Pancreas (tissue), 10 donors: Measurements from ENCODE around the gene TRIM14. TPM values are rescaled to one million over a fixed set of nuclear protein-coding genes. Genes with fewer than 3 reads are reported as not detected.

ENCODE experiments used
- ATAC-seq, 4 donors: fragments of 200-7000 bp; cut with Tn5 transposase; one replicate each; pipeline versions ENCODE4 v1.8.0 to v1.9.1; 2020; ENCODE audit warnings: mild to moderate bottlenecking in 4 of 4, moderate library complexity in 4 of 4
- DNase-seq, 6 donors: peaks; one replicate each; pipeline ENCODE4 v3.0.0-alpha.2; 2020
- FAIRE-seq: peaks from 2 replicates; lab custom pipeline; 2012; peaks lifted over from hg19 to GRCh38; lab: Jason Lieb, UNC
- H3K27ac ChIP-seq, 4 donors: fragments of 200-600 bp; sonication (generic); 1 replicate in 3 of 4; 2 replicates in 1 of 4; pipeline versions ENCODE4 v1.5.0 to v1.8.0; 2020
- H3K27me3 ChIP-seq, 4 donors: fragments of 200-600 bp; one replicate each; pipeline ENCODE4 v1.8.0; 2021
- H3K36me3 ChIP-seq, 3 donors: fragments of 200-600 bp; sonication (generic) in 1 of 3; one replicate each; pipeline versions ENCODE4 v1.5.0 to v1.8.0; 2020 to 2021
- H3K4me1 ChIP-seq, 3 donors: fragments of 200-600 bp; one replicate each; pipeline ENCODE4 v1.8.0; 2021
- H3K4me3 ChIP-seq, 4 donors: fragments of 200-600 bp; sonication (generic) in 2 of 4; one replicate each; pipeline versions ENCODE4 v1.5.0 to v1.8.0; 2020 to 2021
- H3K9me3 ChIP-seq, 4 donors: fragments of 200-600 bp; one replicate each; pipeline ENCODE4 v1.8.0; 2021
- WGBS, 2 donors: extraction: QIAGEN DNeasy Blood & Tissue Kit; methylation state at CpG; one replicate each; pipeline ENCODE4 v1.1.7; 2013; 5-methylcytosine and 5-hydroxymethylcytosine counted together
- intact Hi-C, 3 donors: fragments of 100-400 bp; cut with DNase I; formaldehyde crosslinking; loops; one replicate each; pipeline versions ENCODE4 v1.11.1 to v1.14.2; 2022
- polyA plus RNA-seq, 2 donors: library from polyadenylated mRNA; stranded (reverse); fragments of 200-250 nt; gene quantifications; one replicate each; pipeline ENCODE4 v1.2.3, GENCODE V29; 2013
- total RNA-seq, 6 donors: library from RNA; stranded (reverse); fragmentation: NEBNext Ultra II Directional in 4 of 6; extraction: Animal tissue kit (Norgen Biotek cat#: 25700) in 4 of 6; gene quantifications; one replicate each; pipeline versions ENCODE4 v1.2.1 to v1.2.4, GENCODE V29; 2021 to 2023
- TF ChIP-seq, protein P1 (sequence below), 4 donors: fragments of 200-600 bp; sonication (generic) in 3 of 4; IDR thresholded peaks; one replicate each; pipeline versions ENCODE4 v1.5.0 to v1.8.0; 2021; ENCODE audit warnings: antibody characterized with exemption in 4 of 4
- donor health status: healthy with polysubstance abuse.
- donor health status: DM: no; HTN: no; CAD: no; lungs with moderate emphysema.
- donor health status: DM: no; HTN: no; CAD: no.
- donor health status: control.
- donor health status: control.
- donor health status: Bipolar disorder and iron deficiency.
- donor health status: DM: yes; HTN: yes; CAD: no.
- donor health status: DM: no; HTN: no; CAD: no.
- donor health status: DM: no; HTN: no; CAD: no.
- donor health status: DM: yes; HTN: yes; CAD: no.

TRIM14 gene
- total and polyA plus RNA-seq, 8 donors, result 1.2 to 10.4 (median 1.9) TPM

- Histone ChIP-seq H3K4me3 (no peak overlapping the region), H3K4me1 (no peaks in the 10 kb centered on the region), H3K9me3 (no peaks in the 10 kb centered on the region), H3K36me3 (no peaks in the 10 kb centered on the region), H3K27ac (peak overlapping the region in 1 of 4 donors; percentile 11), H3K27me3 (no peaks in the 10 kb centered on the region)
- TF ChIP-seq, protein P1, sequence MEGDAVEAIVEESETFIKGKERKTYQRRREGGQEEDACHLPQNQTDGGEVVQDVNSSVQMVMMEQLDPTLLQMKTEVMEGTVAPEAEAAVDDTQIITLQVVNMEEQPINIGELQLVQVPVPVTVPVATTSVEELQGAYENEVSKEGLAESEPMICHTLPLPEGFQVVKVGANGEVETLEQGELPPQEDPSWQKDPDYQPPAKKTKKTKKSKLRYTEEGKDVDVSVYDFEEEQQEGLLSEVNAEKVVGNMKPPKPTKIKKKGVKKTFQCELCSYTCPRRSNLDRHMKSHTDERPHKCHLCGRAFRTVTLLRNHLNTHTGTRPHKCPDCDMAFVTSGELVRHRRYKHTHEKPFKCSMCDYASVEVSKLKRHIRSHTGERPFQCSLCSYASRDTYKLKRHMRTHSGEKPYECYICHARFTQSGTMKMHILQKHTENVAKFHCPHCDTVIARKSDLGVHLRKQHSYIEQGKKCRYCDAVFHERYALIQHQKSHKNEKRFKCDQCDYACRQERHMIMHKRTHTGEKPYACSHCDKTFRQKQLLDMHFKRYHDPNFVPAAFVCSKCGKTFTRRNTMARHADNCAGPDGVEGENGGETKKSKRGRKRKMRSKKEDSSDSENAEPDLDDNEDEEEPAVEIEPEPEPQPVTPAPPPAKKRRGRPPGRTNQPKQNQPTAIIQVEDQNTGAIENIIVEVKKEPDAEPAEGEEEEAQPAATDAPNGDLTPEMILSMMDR (IDR thresholded peaks at IDR 0.05), result no peak
- WGBS, 2 donors, result 84 to 89% methylated on average over 3 of the region's 3 CpGs
- ATAC-seq, result no peak
- FAIRE-seq, result no peak
- DNase-seq, result peak in 2 of 6 donors; percentile 4 to 27
- intact Hi-C loops, result no loop called here
Observed at GRCh38 chr9:98109052-98109451, 10.0 kb downstream of the TRIM14 start.

DNA sequence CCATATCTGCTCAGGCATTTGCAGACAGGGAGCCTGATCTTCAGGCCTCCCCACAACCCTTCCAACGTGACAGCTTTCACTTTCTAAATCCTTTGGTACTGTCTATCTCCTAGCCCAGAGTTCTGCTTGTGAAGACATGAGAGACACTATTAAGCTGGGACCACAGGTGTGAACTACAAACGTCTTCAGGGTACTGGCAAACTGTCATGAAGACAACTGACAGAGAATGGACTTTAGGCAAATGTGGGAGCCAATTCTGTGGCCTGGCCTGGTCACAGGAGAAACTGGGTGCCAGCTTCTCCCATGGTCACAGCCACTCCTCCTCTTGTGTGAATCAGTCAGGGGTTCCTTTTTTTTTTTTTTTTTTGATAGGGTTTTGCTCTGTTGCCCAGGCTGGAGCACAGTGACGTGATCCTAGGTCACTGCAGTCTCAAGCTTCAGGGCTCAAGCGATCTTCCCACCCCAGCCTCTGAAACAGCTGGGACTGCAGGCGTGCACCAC, 10.4 kb downstream of the TRIM14 start:
- Histone ChIP-seq H3K27me3 (no peaks in the 10 kb centered on the region), H3K4me3 (no peak overlapping the region), H3K27ac (peak overlapping the region in 1 of 4 donors; percentile 11), H3K4me1 (no peaks in the 10 kb centered on the region), H3K36me3 (no peaks in the 10 kb centered on the region), H3K9me3 (no peaks in the 10 kb centered on the region)
- peak in 2 of 6 donors; percentile 2 to 17 for DNase-seq
- TF ChIP-seq, protein P1 (IDR thresholded peaks at IDR 0.05), result no peak
- FAIRE-seq, result no peak
- intact Hi-C loops, result no loop called here
- peak in 2 of 4 donors; percentile 51 to 60 for ATAC-seq
- 84 to 88% methylated on average over 5 of the region's 5 CpGs for WGBS, 2 donors

- H3K27me3 ChIP-seq, result no peaks in the 10 kb centered on the region
- intact Hi-C loops, result no loop called here
- WGBS, 2 donors, result 96 to 98% methylated on average over 2 of the region's 2 CpGs
- FAIRE-seq (no peak), ATAC-seq (no peak), DNase-seq (peak in 1 of 6 donors; percentile 5)
- H3K9me3 ChIP-seq, result no peaks in the 10 kb centered on the region
- H3K36me3 ChIP-seq, result no peaks in the 10 kb centered on the region
- no peak overlapping the region for H3K4me3 ChIP-seq
- TF ChIP-seq, protein P1 (IDR thresholded peaks at IDR 0.05), result no peak
- peak overlapping the region in 1 of 4 donors; percentile 11 for H3K27ac ChIP-seq
- no peaks in the 10 kb centered on the region for H3K4me1 ChIP-seq
Observed at GRCh38 chr9:98107926-98108325, 11.1 kb downstream of the TRIM14 start.

DNA sequence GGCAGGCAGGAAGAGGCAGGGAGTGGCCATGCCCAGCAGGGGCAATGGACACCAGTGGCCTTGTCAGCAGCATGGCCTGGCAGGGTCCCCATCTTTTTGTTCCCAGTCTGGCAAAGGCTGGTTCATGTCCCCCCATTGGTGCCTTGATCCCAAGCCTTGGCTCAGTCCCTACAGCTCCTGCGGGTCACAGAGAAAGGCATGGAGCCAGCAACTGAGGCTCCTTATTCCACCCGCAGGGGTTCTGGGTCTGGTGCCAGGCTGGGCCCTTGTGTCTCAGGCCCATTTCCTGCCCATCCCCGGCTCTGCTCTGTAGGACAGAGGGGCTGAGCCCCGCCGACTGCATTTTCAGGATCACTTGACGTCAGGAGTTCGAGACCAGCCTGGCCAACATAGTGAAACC, 14.0 kb downstream of the TRIM14 start:
- H3K27ac ChIP-seq, result no peak overlapping the region
- H3K9me3 ChIP-seq, result no peaks in the 10 kb centered on the region
- FAIRE-seq (no peak), ATAC-seq (no peak), DNase-seq (peak in 1 of 6 donors; percentile 15)
- no peaks in the 10 kb centered on the region for H3K4me1 ChIP-seq
- TF ChIP-seq, protein P1 (IDR thresholded peaks at IDR 0.05), result no peak
- H3K27me3 ChIP-seq, result no peaks in the 10 kb centered on the region
- intact Hi-C loops, result no loop called here
- WGBS, 2 donors, result 93 to 95% methylated on average over 7 of the region's 7 CpGs
- no peaks in the 10 kb centered on the region for H3K36me3 ChIP-seq
- H3K4me3 ChIP-seq, result no peak overlapping the region

DNA sequence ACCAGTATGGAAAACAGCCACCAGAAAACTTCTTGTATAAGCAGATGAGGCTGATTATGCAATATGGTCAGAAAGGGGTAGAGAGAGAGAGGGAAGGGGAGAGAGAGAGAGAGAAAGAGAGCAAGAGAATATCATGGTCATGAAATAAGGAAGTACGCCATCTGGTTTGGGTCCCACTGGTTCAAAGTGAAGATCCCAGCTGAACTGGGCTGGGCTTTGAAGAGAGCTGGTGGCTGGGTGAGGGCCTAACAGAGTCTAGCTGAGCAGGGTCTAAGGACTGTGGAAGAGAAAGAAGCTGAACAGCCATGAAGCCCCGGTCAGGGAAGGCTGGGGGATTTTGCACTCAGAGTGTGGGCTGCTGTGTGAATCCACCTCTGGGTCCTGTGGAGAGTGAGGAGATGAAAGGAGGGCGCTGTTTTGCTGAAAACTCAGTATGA, 14.6 kb downstream of the TRIM14 start:
- FAIRE-seq, result no peak

More for the DNA sequence above, 14.6 kb downstream of the TRIM14 start:
- no peaks in the 10 kb centered on the region for H3K27me3 ChIP-seq
- DNase-seq, result no peak
- H3K4me1 ChIP-seq, result no peaks in the 10 kb centered on the region
- no peak overlapping the region for H3K4me3 ChIP-seq
- H3K27ac ChIP-seq, result no peak overlapping the region
- ATAC-seq, result peak in 2 of 4 donors; percentile 48 to 51
- no peaks in the 10 kb centered on the region for H3K9me3 ChIP-seq
- no peaks in the 10 kb centered on the region for H3K36me3 ChIP-seq
- intact Hi-C loops, result no loop called here
- 91 to 92% methylated on average over 3 of the region's 3 CpGs for WGBS, 2 donors
- TF ChIP-seq, protein P1 (IDR thresholded peaks at IDR 0.05), result no peak
